Colonic mucosa (tissue), 4 donors: ENCODE results near the gene CYP4A22. TPM values are rescaled to one million over a fixed set of nuclear protein-coding genes. Genes with fewer than 3 reads are reported as not detected.
"Not testable (repeated sequence)": the region's sequence is repeated elsewhere in the genome, so short reads cannot be mapped to it uniquely, and the experiment has no call there.

Experiments
- DNase-seq: peaks from one replicate; pipeline ENCODE4 v3.0.0-alpha.2; 2020
- H3K27ac ChIP-seq: fragments of 200-600 bp; one replicate; pipeline ENCODE4 v1.8.0; 2021
- H3K27me3 ChIP-seq: fragments of 200-600 bp; one replicate; pipeline ENCODE4 v1.8.0; 2021
- H3K36me3 ChIP-seq: fragments of 200-600 bp; one replicate; pipeline ENCODE4 v1.8.0; 2021
- H3K4me1 ChIP-seq: fragments of 200-600 bp; one replicate; pipeline ENCODE4 v1.8.0; 2021; ENCODE audit warnings: mild to moderate bottlenecking
- H3K4me3 ChIP-seq: fragments of 200-600 bp; one replicate; pipeline ENCODE4 v1.8.0; 2021
- H3K9ac ChIP-seq, 2 donors: one replicate each; pipeline ENCODE4 v1.7.0; 2013; ENCODE audit warnings: control low read depth in 2 of 2, low read depth in 2 of 2, low read length in 2 of 2
- H3K9me3 ChIP-seq: fragments of 200-600 bp; one replicate; pipeline ENCODE4 v1.8.0; 2021
- CTCF ChIP-seq: fragments of 200-600 bp; IDR thresholded peaks from one replicate; pipeline ENCODE4 v1.8.0; 2022; ENCODE audit warnings: antibody characterized with exemption, mild to moderate bottlenecking
- intact Hi-C: fragments of 100-400 bp; cut with DNase I; formaldehyde crosslinking; loops from one replicate; pipeline ENCODE4 v1.14.1; 2022
- total RNA-seq, 2 donors: library from RNA; stranded (reverse); fragmentation: NEBNext Ultra II Directional in 1 of 2; extraction: Animal tissue kit (Norgen Biotek cat#: 25700) in 1 of 2; gene quantifications; one replicate each; pipeline ENCODE4 v1.2.1, GENCODE V29; 2021
- donor health status: healthy.
- donor health status: DM: no; HTN: no; CAD: no.
- donor health status: DM: no; HTN: no; CAD: no.

The CYP4A22 gene
- total RNA-seq, 2 donors from 2014 or later: not detected

GRCh38 chr1:47113178-47113577 is 24.1 kb upstream of the CYP4A22 start:
- no peak for DNase-seq
- Histone ChIP-seq H3K36me3 (no peaks in the 10 kb centered on the region), H3K4me1 (no peaks in the 10 kb centered on the region), H3K27me3 (no peaks in the 10 kb centered on the region), H3K27ac (no peak overlapping the region), H3K9ac (no peak overlapping the region), H3K4me3 (no peak overlapping the region), H3K9me3 (no peaks in the 10 kb centered on the region)
- no peak for TF ChIP-seq CTCF
- intact Hi-C loops: no loop called here

- H3K27ac ChIP-seq, H3K4me1 ChIP-seq, intact Hi-C loops, H3K9ac ChIP-seq, H3K27me3 ChIP-seq, H3K9me3 ChIP-seq, H3K4me3 ChIP-seq, H3K36me3 ChIP-seq, DNase-seq: not testable (repeated sequence)
Measured at GRCh38 chr1:47121039-47121438, 16.2 kb upstream of the CYP4A22 start.

DNA sequence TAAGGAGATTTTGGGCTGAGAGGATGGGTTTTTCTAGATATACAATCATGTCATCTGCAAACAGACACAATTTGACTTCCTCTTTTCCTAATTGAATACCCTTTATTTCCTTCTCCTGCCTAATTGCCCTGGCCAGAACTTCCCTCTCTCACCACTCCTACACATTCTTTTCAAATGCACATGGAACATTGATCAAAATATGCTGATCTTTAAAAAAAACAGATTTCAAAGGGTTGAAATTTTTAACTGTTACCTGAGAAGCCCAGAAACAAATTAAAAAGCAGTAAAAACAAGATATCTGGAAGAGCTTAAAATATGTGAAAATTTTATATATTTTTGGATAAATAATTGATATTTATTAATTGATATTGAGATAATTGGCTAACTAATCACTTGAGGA is 12.4 kb upstream of the CYP4A22 start:
- H3K4me3 ChIP-seq, H3K36me3 ChIP-seq, H3K27ac ChIP-seq, H3K4me1 ChIP-seq, H3K9me3 ChIP-seq, H3K9ac ChIP-seq, DNase-seq, H3K27me3 ChIP-seq, intact Hi-C loops: not testable (repeated sequence)

DNA sequence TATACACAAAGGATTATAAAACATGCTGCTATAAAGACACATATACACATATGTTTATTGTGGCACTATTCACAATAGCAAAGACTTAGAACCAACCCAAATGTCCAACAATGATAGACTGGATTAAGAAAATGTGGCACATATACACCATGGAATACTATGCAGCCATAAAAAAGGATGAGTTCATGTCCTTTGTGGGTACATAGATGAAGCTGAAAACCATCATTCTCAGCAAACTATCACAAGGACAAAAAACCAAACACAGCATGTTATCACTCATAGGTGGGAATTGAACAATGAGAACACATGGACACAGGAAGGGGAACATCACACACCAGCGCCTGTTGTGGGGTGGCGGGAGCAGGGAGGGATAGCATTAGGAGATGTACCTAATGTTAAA is 10.2 kb upstream of the CYP4A22 start:
- H3K4me1 ChIP-seq, H3K27me3 ChIP-seq, H3K9ac ChIP-seq, intact Hi-C loops, DNase-seq, H3K36me3 ChIP-seq, H3K4me3 ChIP-seq, H3K9me3 ChIP-seq, H3K27ac ChIP-seq: not testable (repeated sequence)

- no peak overlapping the region for H3K4me3 ChIP-seq
- no peaks in the 10 kb centered on the region for H3K4me1 ChIP-seq
- no peak for TF ChIP-seq CTCF
- no peak overlapping the region for H3K9ac ChIP-seq
- intact Hi-C loops: no loop called here
- H3K36me3 ChIP-seq: no peaks in the 10 kb centered on the region
- H3K27me3 ChIP-seq: no peaks in the 10 kb centered on the region
- H3K27ac ChIP-seq: no peak overlapping the region
- no peak for DNase-seq
- H3K9me3 ChIP-seq: no peaks in the 10 kb centered on the region
Measured at GRCh38 chr1:47128221-47128620, 9.0 kb upstream of the CYP4A22 start.

- H3K27me3 ChIP-seq, H3K36me3 ChIP-seq, DNase-seq, H3K27ac ChIP-seq, H3K9me3 ChIP-seq, intact Hi-C loops, H3K9ac ChIP-seq, H3K4me1 ChIP-seq, H3K4me3 ChIP-seq: not testable (repeated sequence)
Measured at GRCh38 chr1:47128854-47129253, 8.4 kb upstream of the CYP4A22 start.

- H3K4me3 ChIP-seq, intact Hi-C loops, H3K27me3 ChIP-seq, H3K27ac ChIP-seq, H3K9ac ChIP-seq, H3K36me3 ChIP-seq, DNase-seq, H3K9me3 ChIP-seq, H3K4me1 ChIP-seq: not testable (repeated sequence)
Measured at GRCh38 chr1:47129489-47130230, 7.6 kb upstream of the CYP4A22 start.

GRCh38 chr1:47132665-47133064 is 4.6 kb upstream of the CYP4A22 start:
- H3K36me3 ChIP-seq, DNase-seq, H3K9ac ChIP-seq, H3K4me1 ChIP-seq, intact Hi-C loops, H3K9me3 ChIP-seq, H3K4me3 ChIP-seq, H3K27me3 ChIP-seq, H3K27ac ChIP-seq: not testable (repeated sequence)
